Liver (tissue), 9 donors: ENCODE results near the gene CABP4. TPM values are rescaled to one million over a fixed set of nuclear protein-coding genes. Genes with fewer than 3 reads are reported as not detected.
A peak's percentile ranks its signal among the peaks of the same experiment; 100 is the strongest.

Source experiments
- DNase-seq: peaks from one replicate; pipeline ENCODE4 v3.0.0-alpha.2; 2017; ENCODE audit warnings: low spot score
- H3K27ac ChIP-seq, 2 donors: one replicate each; pipeline ENCODE4 v1.7.0; 2013; ENCODE audit warnings: inconsistent platforms in 2 of 2, low read length in 2 of 2, control low read depth in 1 of 2, low read depth in 1 of 2, mild to moderate bottlenecking in 1 of 2
- H3K27me3 ChIP-seq, 4 donors: one replicate each; pipeline versions ENCODE4 v1.6.1 to v1.7.0; 2013; ENCODE audit warnings: low read length in 3 of 4, inconsistent platforms in 1 of 4, mild to moderate bottlenecking in 1 of 4, moderate library complexity in 1 of 4; ENCODE audit not compliant: control insufficient read depth in 4 of 4, insufficient read depth in 4 of 4
- H3K36me3 ChIP-seq, 4 donors: one replicate each; pipeline versions ENCODE4 v1.6.1 to v1.7.0; 2013; ENCODE audit warnings: low read length in 3 of 4, mild to moderate bottlenecking in 3 of 4, low read depth in 1 of 4, moderate library complexity in 1 of 4; ENCODE audit not compliant: control insufficient read depth in 4 of 4, insufficient read depth in 3 of 4
- H3K4me1 ChIP-seq, 4 donors: one replicate each; pipeline versions ENCODE4 v1.6.1 to v1.7.0; 2013; ENCODE audit warnings: low read length in 3 of 4, mild to moderate bottlenecking in 3 of 4, moderate library complexity in 1 of 4; ENCODE audit not compliant: control insufficient read depth in 4 of 4, insufficient read depth in 4 of 4
- H3K4me3 ChIP-seq, 3 donors: one replicate each; pipeline versions ENCODE4 v1.6.1 to v1.7.0; 2013; ENCODE audit warnings: low read length in 3 of 3, control low read depth in 1 of 3, low read depth in 1 of 3, mild to moderate bottlenecking in 1 of 3
- H3K9ac ChIP-seq, 2 donors: one replicate each; pipeline ENCODE4 v1.7.0; 2013; ENCODE audit warnings: low read length in 2 of 2, mild to moderate bottlenecking in 2 of 2, moderate library complexity in 2 of 2, control low read depth in 1 of 2, low read depth in 1 of 2
- H3K9me3 ChIP-seq, 4 donors: one replicate each; pipeline versions ENCODE4 v1.6.1 to v1.7.0; 2013; ENCODE audit warnings: low read length in 3 of 4; ENCODE audit not compliant: control insufficient read depth in 4 of 4
- EGR1 ChIP-seq, 2 donors: IDR thresholded peaks; 2 replicates each; pipeline ENCODE4 v1.6.1; 2016 to 2018; ENCODE audit warnings: antibody characterized with exemption in 2 of 2, low read depth in 2 of 2
- FOXA1 ChIP-seq: IDR thresholded peaks from 2 replicates; pipeline ENCODE4 v1.6.1; 2016; ENCODE audit warnings: antibody characterized with exemption
- GABPA ChIP-seq, 2 donors: IDR thresholded peaks in 1 of 2; conservative IDR thresholded peaks in 1 of 2; 2 replicates each; pipeline ENCODE4 v1.6.1; 2016; ENCODE audit warnings: antibody characterized with exemption in 2 of 2, mild to moderate bottlenecking in 1 of 2, moderate library complexity in 1 of 2
- HNF4A ChIP-seq, 2 donors: conservative IDR thresholded peaks; 2 replicates each; pipeline ENCODE4 v1.6.1; 2016; ENCODE audit warnings: antibody characterized with exemption in 2 of 2, mild to moderate bottlenecking in 2 of 2
- HNF4G ChIP-seq: IDR thresholded peaks from 2 replicates; pipeline ENCODE4 v1.6.1; 2016; ENCODE audit warnings: antibody characterized with exemption
- JUND ChIP-seq, 2 donors: IDR thresholded peaks; 2 replicates each; pipeline ENCODE4 v1.6.1; 2016; ENCODE audit warnings: antibody characterized with exemption in 2 of 2
- MAX ChIP-seq: IDR thresholded peaks from 2 replicates; pipeline ENCODE4 v1.6.1; 2016; ENCODE audit warnings: antibody characterized with exemption
- RAD21 ChIP-seq, 2 donors: IDR thresholded peaks; 2 replicates each; pipeline ENCODE4 v1.6.1; 2016; ENCODE audit warnings: antibody characterized with exemption in 2 of 2, mild to moderate bottlenecking in 2 of 2
- SP1 ChIP-seq: IDR thresholded peaks from 2 replicates; pipeline ENCODE4 v1.6.1; 2018; ENCODE audit warnings: antibody characterized with exemption, mild to moderate bottlenecking
- YY1 ChIP-seq: IDR thresholded peaks from 2 replicates; pipeline ENCODE4 v1.6.1; 2016; ENCODE audit warnings: antibody characterized with exemption, mild to moderate bottlenecking
- WGBS: extraction: QIAGEN DNeasy Blood & Tissue Kit; methylation state at CpG from one replicate; pipeline ENCODE4 v1.1.7; 2013; 5-methylcytosine and 5-hydroxymethylcytosine counted together
- polyA plus RNA-seq, 2 donors: library from polyadenylated mRNA; stranded (reverse) in 1 of 2; unstranded in 1 of 2; fragments of 200-250 nt in 1 of 2; fragments of >200 nt in 1 of 2; fragmentation: Nextera tagmentation in 1 of 2; extraction: Ambion mirVana in 1 of 2; gene quantifications; one replicate each; pipeline versions ENCODE4 v1.2.1 to v1.2.3, GENCODE V29; 2013 to 2015
- total RNA-seq, 2 donors: library from RNA; depleted of rRNA; stranded (reverse); fragments of >200 nt; gene quantifications; one replicate each; pipeline ENCODE4 v1.2.3, GENCODE V29; 2014
- TF ChIP-seq, protein P1 (sequence below): IDR thresholded peaks from 2 replicates; pipeline ENCODE4 v1.6.1; 2016; ENCODE audit warnings: antibody characterized with exemption, mild to moderate bottlenecking
- donor health status: healthy.
- donor health status: healthy.
- donor health status: healthy.
- donor health status: healthy.
- donor health status: healthy.

CABP4 gene
- total and polyA plus RNA-seq, 4 donors = 0.85 to 2.9 (median 1.6) TPM

DNA sequence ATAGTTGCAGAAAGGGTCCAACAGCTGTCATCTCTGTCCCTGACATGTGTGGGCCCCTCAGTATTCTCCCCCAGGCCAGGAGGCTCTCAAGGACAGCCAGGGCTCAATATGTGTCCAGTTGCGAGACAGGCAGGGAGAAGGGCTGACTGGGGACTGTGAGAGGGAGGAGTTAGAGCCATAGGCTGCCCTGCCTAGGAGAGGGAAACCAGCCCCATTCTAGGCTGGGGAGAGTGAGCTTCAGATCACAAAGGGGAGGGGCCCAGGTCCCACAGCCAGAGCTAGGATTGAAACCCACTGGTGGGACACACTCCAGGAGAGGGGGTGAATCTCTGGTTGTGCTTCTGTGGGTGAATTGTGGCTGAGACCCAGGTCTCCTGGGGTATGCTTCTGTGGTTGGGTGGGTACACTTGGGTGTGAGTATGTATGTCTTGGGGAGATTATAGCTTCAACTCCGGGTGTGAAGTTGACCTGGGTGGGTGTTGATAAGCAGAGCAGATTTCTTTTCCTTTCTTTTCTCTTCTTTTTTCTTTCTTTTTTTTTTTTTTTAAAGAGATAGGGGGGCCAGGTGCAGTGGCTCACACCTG lies 41.8 kb upstream of the CABP4 start (continued):
- no peak for TF ChIP-seq GABPA (IDR thresholded peaks at IDR 0.05 in 1 of 2, conservative IDR thresholded peaks at IDR 0.05 in 1 of 2)
- TF ChIP-seq EGR1 (IDR thresholded peaks at IDR 0.05; ENCODE audit: low read depth in 2 of 2) = no peak
- TF ChIP-seq FOXA1 = no peak
- TF ChIP-seq HNF4G = no peak
- no peak for TF ChIP-seq SP1
- no peak for TF ChIP-seq HNF4A (conservative IDR thresholded peaks at IDR 0.05)

DNA sequence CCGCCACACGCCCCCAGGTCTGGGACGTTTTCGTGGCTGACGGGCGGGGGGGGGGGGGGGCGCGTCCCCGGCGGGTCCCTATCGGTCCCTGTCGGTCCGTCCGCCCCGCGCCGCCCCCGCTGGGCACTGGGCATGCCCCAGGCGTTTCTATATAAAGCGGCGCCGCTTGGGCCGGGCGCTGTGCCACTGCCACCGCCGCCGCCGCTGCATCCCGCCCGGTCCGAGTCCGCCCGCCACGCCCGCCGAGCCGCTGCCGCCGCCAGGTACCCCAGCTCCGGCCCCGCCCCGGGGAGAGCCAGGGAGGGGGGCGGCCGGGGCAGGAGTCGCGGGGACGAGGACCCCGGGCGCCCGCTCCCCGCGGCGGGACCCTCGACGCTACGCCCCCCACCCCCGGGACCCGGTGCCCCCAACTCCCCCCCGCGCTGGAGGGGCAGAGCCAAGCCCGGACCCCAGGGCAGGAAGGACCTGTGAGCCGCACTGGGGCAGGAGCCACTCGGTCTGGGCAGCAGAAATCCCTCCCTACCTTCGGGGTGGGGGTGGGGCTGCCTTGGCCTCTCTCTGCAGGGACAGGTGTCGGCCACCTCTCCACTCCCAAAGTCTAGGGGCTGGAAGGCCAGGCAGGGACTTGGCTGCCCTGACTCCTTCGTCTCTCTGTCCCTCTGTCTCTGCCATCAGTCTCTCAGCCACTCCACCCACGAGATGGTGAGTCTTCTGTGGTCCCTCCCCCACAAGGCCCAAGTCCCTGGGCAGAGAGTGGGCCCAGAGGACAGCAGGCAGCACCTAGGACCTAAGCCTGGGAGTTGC lies 39.5 kb upstream of the CABP4 start, which contains the start of gene CARNS1:
Gene CARNS1 (plus strand): TSS at position 178 of the 804 bp plus-strand sequence. CDS start 522 bp downstream, at position 700.
- peak within 1 kb of the TSS in 1 of 3 donors; percentile 28 for H3K4me3 ChIP-seq
- no peaks in the 10 kb centered on the region for H3K9me3 ChIP-seq
- TF ChIP-seq, protein P1, sequence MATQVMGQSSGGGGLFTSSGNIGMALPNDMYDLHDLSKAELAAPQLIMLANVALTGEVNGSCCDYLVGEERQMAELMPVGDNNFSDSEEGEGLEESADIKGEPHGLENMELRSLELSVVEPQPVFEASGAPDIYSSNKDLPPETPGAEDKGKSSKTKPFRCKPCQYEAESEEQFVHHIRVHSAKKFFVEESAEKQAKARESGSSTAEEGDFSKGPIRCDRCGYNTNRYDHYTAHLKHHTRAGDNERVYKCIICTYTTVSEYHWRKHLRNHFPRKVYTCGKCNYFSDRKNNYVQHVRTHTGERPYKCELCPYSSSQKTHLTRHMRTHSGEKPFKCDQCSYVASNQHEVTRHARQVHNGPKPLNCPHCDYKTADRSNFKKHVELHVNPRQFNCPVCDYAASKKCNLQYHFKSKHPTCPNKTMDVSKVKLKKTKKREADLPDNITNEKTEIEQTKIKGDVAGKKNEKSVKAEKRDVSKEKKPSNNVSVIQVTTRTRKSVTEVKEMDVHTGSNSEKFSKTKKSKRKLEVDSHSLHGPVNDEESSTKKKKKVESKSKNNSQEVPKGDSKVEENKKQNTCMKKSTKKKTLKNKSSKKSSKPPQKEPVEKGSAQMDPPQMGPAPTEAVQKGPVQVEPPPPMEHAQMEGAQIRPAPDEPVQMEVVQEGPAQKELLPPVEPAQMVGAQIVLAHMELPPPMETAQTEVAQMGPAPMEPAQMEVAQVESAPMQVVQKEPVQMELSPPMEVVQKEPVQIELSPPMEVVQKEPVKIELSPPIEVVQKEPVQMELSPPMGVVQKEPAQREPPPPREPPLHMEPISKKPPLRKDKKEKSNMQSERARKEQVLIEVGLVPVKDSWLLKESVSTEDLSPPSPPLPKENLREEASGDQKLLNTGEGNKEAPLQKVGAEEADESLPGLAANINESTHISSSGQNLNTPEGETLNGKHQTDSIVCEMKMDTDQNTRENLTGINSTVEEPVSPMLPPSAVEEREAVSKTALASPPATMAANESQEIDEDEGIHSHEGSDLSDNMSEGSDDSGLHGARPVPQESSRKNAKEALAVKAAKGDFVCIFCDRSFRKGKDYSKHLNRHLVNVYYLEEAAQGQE = no peak
- TF ChIP-seq JUND (IDR thresholded peaks at IDR 0.05) (no peak), FOXA1 (no peak), YY1 (no peak), HNF4A (conservative IDR thresholded peaks at IDR 0.05) (no peak), EGR1 (IDR thresholded peaks at IDR 0.05; ENCODE audit: low read depth in 2 of 2) (no peak), HNF4G (no peak), MAX (no peak)
- H3K36me3 ChIP-seq = no peaks in the 10 kb centered on the region
- H3K9ac ChIP-seq = no peak within 1 kb of the TSS
- 7% methylated on average over 67 of the region's 67 CpGs for WGBS
- no peak within 1 kb of the TSS for H3K27ac ChIP-seq
- H3K27me3 ChIP-seq = no peaks in the 10 kb centered on the region
- DNase-seq = no peak
- peaks cover 20 to 34% (median 26%) of the 10 kb centered on the region in 4 donors for H3K4me1 ChIP-seq

GRCh38 chr11:67416416-67417335 lies 38.5 kb upstream of the CABP4 start:
- no peak for TF ChIP-seq RAD21 (IDR thresholded peaks at IDR 0.05)
- TF ChIP-seq GABPA (IDR thresholded peaks at IDR 0.05 in 1 of 2, conservative IDR thresholded peaks at IDR 0.05 in 1 of 2) = no peak
- TF ChIP-seq FOXA1 = no peak
- Histone ChIP-seq H3K4me1 (peaks cover 21 to 38% (median 28%) of the 10 kb centered on the region in 4 donors), H3K36me3 (no peaks in the 10 kb centered on the region), H3K9me3 (no peaks in the 10 kb centered on the region), H3K9ac (no peak overlapping the region), H3K4me3 (no peak overlapping the region), H3K27ac (no peak overlapping the region), H3K27me3 (no peaks in the 10 kb centered on the region)
- DNase-seq = no peak
- 74% methylated on average over 21 of the region's 21 CpGs for WGBS
